Retinal pigment epithelial cell (primary cell): ENCODE results near the gene DCAF8L2.
"Not testable (repeated sequence)": the region's sequence is repeated elsewhere in the genome, so short reads cannot be mapped to it uniquely, and the experiment has no call there.

Experiments
- DNase-seq: peaks from one replicate; pipeline ENCODE4 v3.0.0-alpha.2; 2010; ENCODE audit warnings: low read depth
- H3K4me3 ChIP-seq: 2 replicates; pipeline ENCODE4 v1.5.1; 2011; ENCODE audit warnings: mild to moderate bottlenecking, low read length, control low read depth, moderate library complexity
- CTCF ChIP-seq: conservative IDR thresholded peaks from 2 replicates; pipeline ENCODE4 v1.5.1; 2011; ENCODE audit warnings: low read depth, low read length, control low read depth, inconsistent platforms

The DCAF8L2 gene

GRCh38 chrX:27706526-27706925 is 116.4 kb downstream of the DCAF8L2 start:
- TF ChIP-seq CTCF: no peak
- no peak overlapping the region for H3K4me3 ChIP-seq
- no peak for DNase-seq

DNA sequence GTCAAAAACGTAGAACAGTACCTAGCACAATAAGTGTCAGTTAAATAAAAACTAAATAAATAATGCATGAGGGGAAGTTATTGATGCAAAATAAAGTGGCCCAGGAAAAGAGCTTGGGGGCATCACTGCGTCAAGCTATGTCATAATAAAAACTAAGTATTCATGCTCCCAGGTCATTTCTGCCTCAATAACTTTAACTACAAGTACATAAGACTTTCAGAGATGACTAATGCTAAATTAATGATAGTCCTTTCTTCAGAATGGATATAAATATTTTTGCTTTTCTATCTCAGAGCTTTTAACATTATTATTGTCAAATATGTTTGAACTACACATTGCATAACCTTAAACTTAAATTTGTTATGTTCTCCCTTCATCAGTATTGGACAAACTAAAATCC is 125.5 kb downstream of the DCAF8L2 start:
- DNase-seq: no peak
- no peak for TF ChIP-seq CTCF
- H3K4me3 ChIP-seq: no peak overlapping the region

DNA sequence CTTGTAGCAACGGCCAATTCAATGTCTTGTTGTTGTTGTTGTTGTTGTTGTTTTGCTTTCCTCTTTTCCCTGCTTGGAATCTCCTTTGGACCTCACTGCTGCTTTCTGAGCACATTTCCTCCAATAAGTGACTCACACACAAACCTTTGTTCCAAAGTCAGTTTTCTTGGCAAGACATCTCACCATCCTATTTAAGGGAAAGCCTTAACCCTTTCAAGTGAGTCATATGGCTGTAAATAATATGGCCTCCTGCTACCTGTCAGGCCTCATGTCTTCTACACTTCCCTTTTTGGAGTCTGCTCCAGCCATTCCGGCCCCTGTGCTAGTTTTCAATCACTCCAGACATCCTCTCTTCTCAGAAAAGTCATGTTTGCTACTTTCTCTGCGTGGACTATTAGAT is 138.1 kb downstream of the DCAF8L2 start:
- no peak for TF ChIP-seq CTCF
- no peak overlapping the region for H3K4me3 ChIP-seq
- DNase-seq: no peak

DNA sequence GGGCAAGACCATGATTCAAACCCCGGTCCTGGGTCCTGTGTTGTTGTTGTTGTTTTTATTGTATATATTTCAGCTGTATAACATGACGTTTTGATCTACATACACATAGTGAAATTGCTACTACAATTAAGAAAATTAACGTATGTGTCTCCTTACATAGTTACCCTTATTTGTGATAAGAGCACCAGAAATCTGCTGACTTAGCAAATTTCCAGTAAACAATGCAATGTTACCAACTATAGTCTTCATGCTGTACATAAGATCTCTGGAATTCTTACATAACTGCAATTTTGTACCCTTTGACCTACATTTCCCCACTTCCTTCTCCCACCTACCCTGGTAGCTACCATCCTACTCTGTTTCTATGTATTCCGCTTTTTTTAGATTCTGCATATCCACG is 141.8 kb downstream of the DCAF8L2 start:
- H3K4me3 ChIP-seq: no peak overlapping the region
- DNase-seq: no peak
- no peak for TF ChIP-seq CTCF

- TF ChIP-seq CTCF: no peak
- H3K4me3 ChIP-seq: no peak overlapping the region
- DNase-seq: no peak
Measured at GRCh38 chrX:27735914-27736313, 145.8 kb downstream of the DCAF8L2 start.

GRCh38 chrX:27740933-27741332 is 150.8 kb downstream of the DCAF8L2 start:
- DNase-seq: no peak
- TF ChIP-seq CTCF: no peak
- no peak overlapping the region for H3K4me3 ChIP-seq

- not testable (repeated sequence) for H3K4me3 ChIP-seq, DNase-seq
Measured at GRCh38 chrX:27743521-27743920, 153.4 kb downstream of the DCAF8L2 start.

GRCh38 chrX:27746516-27746915 is 156.4 kb downstream of the DCAF8L2 start:
- no peak overlapping the region for H3K4me3 ChIP-seq
- no peak for TF ChIP-seq CTCF
- DNase-seq: no peak

GRCh38 chrX:27750298-27750697 is 160.2 kb downstream of the DCAF8L2 start:
- DNase-seq, H3K4me3 ChIP-seq: not testable (repeated sequence)
